Heart left ventricle (tissue), 13 donors: ENCODE data around the gene RNF14.

Experiments used
- CTCF ChIP-seq, 12 donors: fragments of 200-600 bp; sonication (generic) in 4 of 12; IDR thresholded peaks; one replicate each; pipeline versions ENCODE4 v1.5.0 to v1.8.0; 2018 to 2022; ENCODE audit warnings: antibody characterized with exemption in 12 of 12, mild to moderate bottlenecking in 5 of 12
- POLR2A ChIP-seq, 2 donors: fragments of 450-650 bp; IDR thresholded peaks; one replicate each; pipeline ENCODE4 v1.6.1; 2017; ENCODE audit warnings: antibody characterized with exemption in 2 of 2, mild to moderate bottlenecking in 2 of 2, moderate library complexity in 2 of 2
- donor health status: ischemic (EF 13 %, LVEDD 7.1; RV severe dilation, severe dysfunction).
- donor health status: DM: no; HTN: yes; CAD: no.
- donor health status: DM: no; HTN: no; CAD: no.
- donor health status: ischemic (EF 25% LVEDD 6.9; RV normal size, moderate dysfunction).
- donor health status: ischemic (EF 25% LVEDD 5.7; RV mildly dilated, moderate dysfunction).
- donor health status: ischemic (EF 35%, LVEDD 5.7; RV mildly dilated, moderate dysfunction).
- donor health status: nonischemic (EF 11% LVEDD 7.7; RV severe dilation, severe dysfunction).
- donor health status: DM: yes; HTN: yes; CAD: no.
- donor health status: PGD.
- donor health status: ischemic (EF 29% LVEDD 5.4; RV normal size, mild dysfunction).
- donor health status: nonischemic (EF 23%, LVEDD 6.1; RV moderate dilation, normal function).

DNA sequence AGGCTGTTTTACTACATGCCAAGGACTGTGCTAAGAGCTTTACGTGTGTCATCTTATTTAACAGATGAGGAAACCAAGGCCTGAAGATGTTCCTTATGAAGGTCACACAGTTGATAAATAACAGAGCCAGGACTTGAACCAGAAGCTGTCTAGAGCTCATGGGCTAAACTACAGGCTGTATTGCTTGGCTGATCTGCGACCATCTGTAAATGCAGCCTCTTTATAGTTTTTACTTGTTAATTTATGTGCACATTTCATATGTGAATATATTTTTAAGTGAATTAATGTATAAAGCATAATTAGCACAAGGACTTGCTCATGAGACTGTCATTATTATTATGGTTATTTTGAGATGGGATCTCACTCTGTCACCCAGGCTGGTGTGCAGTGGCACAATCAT is 63.2 kb downstream of the RNF14 start:
- no peak for TF ChIP-seq CTCF (IDR thresholded peaks at IDR 0.05)
- no peak for TF ChIP-seq POLR2A (IDR thresholded peaks at IDR 0.05)
